Measurements from ENCODE around the gene ZNF813.

DNA sequence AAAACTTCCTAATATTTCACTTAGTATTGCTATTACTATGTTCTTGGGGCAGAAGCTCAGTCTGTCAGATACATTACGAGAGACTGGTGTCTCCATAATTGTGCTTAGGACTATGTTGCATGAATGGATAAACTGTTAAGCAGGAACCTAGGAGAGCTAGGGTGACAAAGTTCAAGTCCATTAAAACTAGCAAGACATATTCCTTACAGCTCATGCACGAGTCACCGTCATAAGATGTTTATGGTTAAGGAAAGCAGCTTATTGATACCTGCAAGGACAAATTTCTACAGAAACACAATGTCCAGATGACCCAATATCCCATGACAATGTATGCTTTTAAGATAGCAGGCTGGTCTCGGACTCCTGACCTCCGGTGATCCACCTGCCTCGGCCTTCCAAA lies 5.7 kb upstream of the ZNF813 start:
- TF ChIP-seq, protein P1, sequence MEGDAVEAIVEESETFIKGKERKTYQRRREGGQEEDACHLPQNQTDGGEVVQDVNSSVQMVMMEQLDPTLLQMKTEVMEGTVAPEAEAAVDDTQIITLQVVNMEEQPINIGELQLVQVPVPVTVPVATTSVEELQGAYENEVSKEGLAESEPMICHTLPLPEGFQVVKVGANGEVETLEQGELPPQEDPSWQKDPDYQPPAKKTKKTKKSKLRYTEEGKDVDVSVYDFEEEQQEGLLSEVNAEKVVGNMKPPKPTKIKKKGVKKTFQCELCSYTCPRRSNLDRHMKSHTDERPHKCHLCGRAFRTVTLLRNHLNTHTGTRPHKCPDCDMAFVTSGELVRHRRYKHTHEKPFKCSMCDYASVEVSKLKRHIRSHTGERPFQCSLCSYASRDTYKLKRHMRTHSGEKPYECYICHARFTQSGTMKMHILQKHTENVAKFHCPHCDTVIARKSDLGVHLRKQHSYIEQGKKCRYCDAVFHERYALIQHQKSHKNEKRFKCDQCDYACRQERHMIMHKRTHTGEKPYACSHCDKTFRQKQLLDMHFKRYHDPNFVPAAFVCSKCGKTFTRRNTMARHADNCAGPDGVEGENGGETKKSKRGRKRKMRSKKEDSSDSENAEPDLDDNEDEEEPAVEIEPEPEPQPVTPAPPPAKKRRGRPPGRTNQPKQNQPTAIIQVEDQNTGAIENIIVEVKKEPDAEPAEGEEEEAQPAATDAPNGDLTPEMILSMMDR (IDR thresholded peaks at IDR 0.05): no peak
- TF ChIP-seq POLR2A (IDR thresholded peaks at IDR 0.05): no peak
